Spleen (tissue), 11 donors: Measurements from ENCODE around the gene RBM34. TPM values are rescaled to one million over a fixed set of nuclear protein-coding genes. Genes with fewer than 3 reads are reported as not detected.

Experiments
- DNase-seq: peaks from one replicate; pipeline ENCODE4 v3.0.0-alpha.2; 2020
- H3K27ac ChIP-seq, 8 donors: fragments of 200-600 bp; sonication (generic) in 7 of 8; 1 replicate in 4 of 8; 2 replicates in 4 of 8; pipeline versions ENCODE4 v1.5.0 to v1.8.0; 2016 to 2021; ENCODE audit warnings: inconsistent platforms in 4 of 8, mild to moderate bottlenecking in 4 of 8, moderate library complexity in 1 of 8
- H3K27me3 ChIP-seq, 7 donors: fragments of 200-600 bp; sonication (generic) in 6 of 7; replicated peaks in 1 of 7; 1 replicate in 4 of 7; 2 replicates in 3 of 7; pipeline versions ENCODE4 v1.5.0 to v1.8.0; 2016 to 2021; ENCODE audit warnings: inconsistent platforms in 3 of 7, mild to moderate bottlenecking in 1 of 7
- H3K36me3 ChIP-seq, 6 donors: fragments of 200-600 bp; sonication (generic) in 5 of 6; 1 replicate in 4 of 6; 2 replicates in 2 of 6; pipeline versions ENCODE4 v1.5.0 to v1.8.0; 2016 to 2021; ENCODE audit warnings: inconsistent platforms in 2 of 6
- H3K4me1 ChIP-seq, 6 donors: fragments of 200-600 bp; sonication (generic) in 5 of 6; 1 replicate in 3 of 6; 2 replicates in 3 of 6; pipeline versions ENCODE4 v1.5.0 to v1.8.0; 2016 to 2021; ENCODE audit warnings: inconsistent platforms in 3 of 6
- H3K4me3 ChIP-seq, 8 donors: fragments of 200-600 bp; sonication (generic) in 7 of 8; 1 replicate in 4 of 8; 2 replicates in 4 of 8; pipeline versions ENCODE4 v1.5.0 to v1.8.0; 2016 to 2021; ENCODE audit warnings: inconsistent platforms in 4 of 8, mild to moderate bottlenecking in 4 of 8, moderate library complexity in 2 of 8
- H3K9me3 ChIP-seq, 8 donors: fragments of 200-600 bp; sonication (generic) in 7 of 8; 1 replicate in 4 of 8; 2 replicates in 4 of 8; pipeline versions ENCODE4 v1.5.0 to v1.8.0; 2016 to 2021; ENCODE audit warnings: inconsistent platforms in 4 of 8
- CTCF ChIP-seq, 11 experiments: fragments of 200-600 bp in 7 of 11; fragments of 450-650 bp in 4 of 11; sonication (generic) in 4 of 11; IDR thresholded peaks in 8 of 11; conservative IDR thresholded peaks in 3 of 11; 1 replicate in 7 of 11; 2 replicates in 4 of 11; pipeline versions ENCODE4 v1.4.0 to v1.8.0; 2016 to 2021; ENCODE audit warnings: antibody characterized with exemption in 11 of 11, inconsistent platforms in 4 of 11, mild to moderate bottlenecking in 1 of 11
- POLR2A ChIP-seq, 3 donors: fragments of 450-650 bp; IDR thresholded peaks; one replicate each; pipeline ENCODE4 v1.5.1; 2017; ENCODE audit warnings: antibody characterized with exemption in 3 of 3, mild to moderate bottlenecking in 1 of 3
- POLR2AphosphoS5 ChIP-seq, 3 donors: sonication (generic); formaldehyde crosslinking; IDR thresholded peaks; one replicate each; pipeline ENCODE4 v1.5.1; 2017; ENCODE audit warnings: antibody characterized with exemption in 3 of 3
- WGBS, 5 donors: extraction: QIAGEN DNeasy Blood & Tissue Kit in 3 of 5; methylation state at CpG; one replicate each; pipeline versions ENCODE4 v1.1.5 to v1.1.7; 2013 to 2018; 5-methylcytosine and 5-hydroxymethylcytosine counted together
- intact Hi-C: fragments of 100-400 bp; cut with DNase I; formaldehyde crosslinking; loops from one replicate; pipeline ENCODE4 v1.15.0; 2023; ENCODE audit warnings: low total_unique reads
- polyA plus RNA-seq, 3 donors: library from polyadenylated mRNA; stranded (reverse); fragments of 200-250 nt; gene quantifications; one replicate each; pipeline ENCODE4 v1.2.1, GENCODE V29; 2013
- total RNA-seq, 7 donors: library from RNA; depleted of rRNA in 3 of 7; stranded (reverse); fragments of >200 nt in 3 of 7; fragmentation: NEBNext Ultra II Directional in 4 of 7; extraction: Animal tissue kit (Norgen Biotek cat#: 25700) in 4 of 7; gene quantifications; one replicate each; pipeline versions ENCODE4 v1.1.0 to v1.2.1, GENCODE V29; 2016 to 2021
- donor health status: healthy with polysubstance abuse.
- donor health status: DM: no; HTN: no; CAD: no; lungs with moderate emphysema.
- donor health status: DM: no; HTN: no; CAD: no.
- donor health status: Bipolar disorder and iron deficiency.
- donor health status: healthy.
- donor health status: DM: no; HTN: no; CAD: no.
- donor health status: DM: yes; HTN: yes; CAD: no.

RBM34 gene
- total and polyA plus RNA-seq, 10 donors: 24.7 to 107 (median 55.5) TPM

GRCh38 chr1:235105051-235106043 is 55.7 kb downstream of the RBM34 start:
- intact Hi-C loops: no loop called here
- WGBS, 5 donors: 67 to 82% (median 75%) methylated on average over 12 of the region's 12 CpGs
- TF ChIP-seq POLR2AphosphoS5 (IDR thresholded peaks at IDR 0.05): no peak

DNA sequence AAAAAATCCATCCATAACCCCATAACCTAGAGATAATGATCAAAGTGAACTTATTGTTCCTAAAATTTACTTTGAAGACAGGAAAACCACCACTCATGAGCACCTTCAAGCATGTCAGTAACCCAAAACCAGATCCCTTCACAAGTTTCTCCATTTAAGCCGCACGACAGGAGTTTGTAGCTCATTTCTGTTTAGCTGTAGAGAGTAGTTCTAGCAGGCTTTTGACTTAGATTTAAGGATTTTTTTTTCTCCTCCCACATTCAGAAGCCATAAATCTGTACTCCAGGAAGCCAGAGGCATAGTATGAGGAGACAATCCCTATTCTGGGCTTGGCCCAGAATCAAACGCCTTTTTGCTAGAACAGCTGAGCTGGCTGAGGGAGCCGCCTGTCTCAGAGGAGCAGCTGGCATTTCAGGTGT is 58.0 kb downstream of the RBM34 start:
- Histone ChIP-seq H3K4me3 (no peak overlapping the region), H3K9me3 (no peaks in the 10 kb centered on the region), H3K27ac (no peak overlapping the region), H3K36me3 (peaks cover 0 to 14% (median 5%) of the 10 kb centered on the region in 6 donors), H3K27me3 (no peaks in the 10 kb centered on the region), H3K4me1 (peaks cover 0 to 24% (median 13%) of the 10 kb centered on the region in 6 donors)
- intact Hi-C loops: no loop called here
- no peak for DNase-seq
- TF ChIP-seq POLR2AphosphoS5 (IDR thresholded peaks at IDR 0.05) (no peak), POLR2A (IDR thresholded peaks at IDR 0.05) (no peak), CTCF (IDR thresholded peaks at IDR 0.05 in 8 of 11, conservative IDR thresholded peaks at IDR 0.05 in 3 of 11) (no peak)
- 43 to 69% (median 60%) methylated on average over 4 of the region's 4 CpGs for WGBS, 5 donors

More at GRCh38 chr1:235105051-235106043, 55.7 kb downstream of the RBM34 start:
- Histone ChIP-seq H3K9me3 (no peaks in the 10 kb centered on the region), H3K4me3 (peak overlapping the region in 1 of 8 donors; percentile 49), H3K27ac (peak overlapping the region in 6 of 8 donors; percentile 22 to 70 (median 42)), H3K4me1 (peaks cover 0 to 24% (median 13%) of the 10 kb centered on the region in 6 donors), H3K36me3 (peaks cover 0 to 37% (median 26%) of the 10 kb centered on the region in 6 donors), H3K27me3 (no peaks in the 10 kb centered on the region)
- DNase-seq: no peak

GRCh38 chr1:235102259-235102582 is 58.8 kb downstream of the RBM34 start:
- no peak for DNase-seq
- Histone ChIP-seq H3K4me1 (peaks cover 0 to 24% (median 13%) of the 10 kb centered on the region in 6 donors), H3K9me3 (no peaks in the 10 kb centered on the region), H3K36me3 (peaks cover 0 to 6% (median 0%) of the 10 kb centered on the region in 6 donors), H3K27me3 (no peaks in the 10 kb centered on the region), H3K27ac (no peak overlapping the region), H3K4me3 (no peak overlapping the region)
- WGBS, 5 donors: 89 to 98% (median 91%) methylated on average over 3 of the region's 3 CpGs
- intact Hi-C loops: no loop called here
- no peak for TF ChIP-seq POLR2A (IDR thresholded peaks at IDR 0.05)
- no peak for TF ChIP-seq CTCF (IDR thresholded peaks at IDR 0.05 in 8 of 11, conservative IDR thresholded peaks at IDR 0.05 in 3 of 11)

- TF ChIP-seq CTCF (IDR thresholded peaks at IDR 0.05 in 8 of 11, conservative IDR thresholded peaks at IDR 0.05 in 3 of 11) (no peak), POLR2AphosphoS5 (IDR thresholded peaks at IDR 0.05) (no peak), POLR2A (IDR thresholded peaks at IDR 0.05) (no peak)
- intact Hi-C loops: no loop called here
- H3K4me1 ChIP-seq: peaks cover 0 to 24% (median 13%) of the 10 kb centered on the region in 6 donors
Observed at GRCh38 chr1:235101558-235102258, 59.3 kb downstream of the RBM34 start.

More at GRCh38 chr1:235101558-235102258, 59.3 kb downstream of the RBM34 start:
- no peak for DNase-seq
- H3K27me3 ChIP-seq: no peaks in the 10 kb centered on the region
- H3K4me3 ChIP-seq: no peak overlapping the region
- H3K27ac ChIP-seq: no peak overlapping the region
- H3K9me3 ChIP-seq: no peaks in the 10 kb centered on the region
- WGBS, 5 donors: 81 to 92% (median 89%) methylated on average over 5 of the region's 5 CpGs
- H3K36me3 ChIP-seq: peaks cover 0 to 1% (median 0%) of the 10 kb centered on the region in 6 donors
